Tibial nerve (tissue), 3 donors: ENCODE results near the gene ANKS1A.

ENCODE experiments used
- CTCF ChIP-seq, 5 experiments: fragments of 200-600 bp in 3 of 5; fragments of 450-650 bp in 2 of 5; sonication (generic) in 3 of 5; IDR thresholded peaks; one replicate each; pipeline ENCODE4 v1.5.1; 2016 to 2019; ENCODE audit warnings: antibody characterized with exemption in 5 of 5, mild to moderate bottlenecking in 3 of 5, moderate library complexity in 2 of 5
- POLR2A ChIP-seq, 2 donors: fragments of 450-650 bp; IDR thresholded peaks; one replicate each; pipeline ENCODE4 v1.6.1; 2017; ENCODE audit warnings: antibody characterized with exemption in 2 of 2, mild to moderate bottlenecking in 2 of 2, moderate library complexity in 2 of 2

DNA sequence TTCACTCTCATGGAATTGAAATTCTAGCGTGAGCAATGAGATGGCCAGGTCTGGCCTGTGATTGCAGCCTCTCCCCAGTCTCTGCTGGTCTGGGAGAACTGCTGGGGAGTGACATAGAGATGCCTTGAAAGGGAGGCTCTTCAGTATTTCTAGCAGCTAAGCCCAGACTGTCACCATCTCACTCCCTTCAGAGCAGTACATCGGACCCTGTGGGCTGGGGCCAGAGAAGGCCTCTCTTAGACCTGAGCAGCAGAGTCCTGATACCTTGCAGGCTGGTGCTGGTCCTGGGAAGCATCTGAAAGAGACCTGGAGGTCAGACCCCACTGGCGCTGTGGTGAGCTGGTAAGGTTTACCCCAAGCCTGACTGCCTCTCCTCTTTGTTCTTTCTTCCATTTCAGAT lies 164.6 kb downstream of the ANKS1A start:
- TF ChIP-seq CTCF (IDR thresholded peaks at IDR 0.05) (no peak), POLR2A (IDR thresholded peaks at IDR 0.05) (no peak)
